Adrenal gland (tissue), 5 donors: ENCODE results near the gene SPATA33.
"Not testable (repeated sequence)": the region's sequence is repeated elsewhere in the genome, so short reads cannot be mapped to it uniquely, and the experiment has no call there.

Source experiments
- POLR2A ChIP-seq, 2 donors: fragments of 450-650 bp; IDR thresholded peaks; one replicate each; pipeline ENCODE4 v1.6.1; 2017; ENCODE audit warnings: antibody characterized with exemption in 2 of 2, mild to moderate bottlenecking in 2 of 2, moderate library complexity in 1 of 2
- TF ChIP-seq, protein P1 (sequence below), 6 experiments: fragments of 450-650 bp in 4 of 6; fragments of 200-600 bp in 2 of 6; sonication (generic) in 1 of 6; IDR thresholded peaks; 1 replicate in 5 of 6; 2 replicates in 1 of 6; pipeline versions ENCODE4 v1.5.1 to v1.8.0; 2016 to 2021; ENCODE audit warnings: antibody characterized with exemption in 6 of 6, mild to moderate bottlenecking in 2 of 6, moderate library complexity in 1 of 6
- donor health status: DM: no; HTN: no; CAD: no.

DNA sequence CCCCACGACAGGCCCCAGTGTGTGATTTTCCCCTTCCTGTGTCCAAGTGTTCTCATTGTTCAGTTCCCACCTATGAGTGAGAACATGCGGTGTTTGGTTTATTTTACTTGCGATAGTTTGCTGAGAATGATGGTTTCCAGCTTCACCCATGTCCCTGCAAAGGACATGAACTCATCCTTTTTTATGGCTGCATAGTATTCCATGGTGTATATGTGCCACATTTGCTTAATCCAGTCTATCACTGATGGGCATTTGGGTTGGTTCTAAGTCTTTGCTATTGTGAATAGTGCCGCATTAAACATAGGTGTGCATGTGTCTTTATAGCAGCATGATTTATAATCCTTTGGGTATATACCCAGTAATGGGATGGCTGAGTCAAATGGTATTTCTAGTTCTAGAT lies 13.9 kb downstream of the SPATA33 start:
- not testable (repeated sequence) for TF ChIP-seq POLR2A (IDR thresholded peaks at IDR 0.05)
- TF ChIP-seq, protein P1, sequence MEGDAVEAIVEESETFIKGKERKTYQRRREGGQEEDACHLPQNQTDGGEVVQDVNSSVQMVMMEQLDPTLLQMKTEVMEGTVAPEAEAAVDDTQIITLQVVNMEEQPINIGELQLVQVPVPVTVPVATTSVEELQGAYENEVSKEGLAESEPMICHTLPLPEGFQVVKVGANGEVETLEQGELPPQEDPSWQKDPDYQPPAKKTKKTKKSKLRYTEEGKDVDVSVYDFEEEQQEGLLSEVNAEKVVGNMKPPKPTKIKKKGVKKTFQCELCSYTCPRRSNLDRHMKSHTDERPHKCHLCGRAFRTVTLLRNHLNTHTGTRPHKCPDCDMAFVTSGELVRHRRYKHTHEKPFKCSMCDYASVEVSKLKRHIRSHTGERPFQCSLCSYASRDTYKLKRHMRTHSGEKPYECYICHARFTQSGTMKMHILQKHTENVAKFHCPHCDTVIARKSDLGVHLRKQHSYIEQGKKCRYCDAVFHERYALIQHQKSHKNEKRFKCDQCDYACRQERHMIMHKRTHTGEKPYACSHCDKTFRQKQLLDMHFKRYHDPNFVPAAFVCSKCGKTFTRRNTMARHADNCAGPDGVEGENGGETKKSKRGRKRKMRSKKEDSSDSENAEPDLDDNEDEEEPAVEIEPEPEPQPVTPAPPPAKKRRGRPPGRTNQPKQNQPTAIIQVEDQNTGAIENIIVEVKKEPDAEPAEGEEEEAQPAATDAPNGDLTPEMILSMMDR (IDR thresholded peaks at IDR 0.05) = not testable (repeated sequence)
